ENCODE data around the gene CYB561D2. TPM values are rescaled to one million over a fixed set of nuclear protein-coding genes. Genes with fewer than 3 reads are reported as not detected.

CYB561D2 gene
- total and polyA plus RNA-seq, 2 of the 13 experiments (the other 11 are each of a cell fraction or from before 2014, with no cell fraction given): 11.1 to 17.2 TPM

GRCh38 chr3:50321336-50322114 lies 29.1 kb upstream of the CYB561D2 start (continued):
- no peak for TF ChIP-seq MLXIP (CRISPR knock-in tag; IDR thresholded peaks at IDR 0.05; ENCODE audit: borderline replicate concordance)
- no peak for TF ChIP-seq MED8 (CRISPR knock-in tag; IDR thresholded peaks at IDR 0.05; ENCODE audit: insufficient replicate concordance)
- no peak for TF ChIP-seq CBX5 (CRISPR knock-in tag; IDR thresholded peaks at IDR 0.05; ENCODE audit: borderline replicate concordance)
- no peak; the same call in 1 of the 2 replicates for TF ChIP-seq ZNF546 (CRISPR knock-in tag; conservative IDR thresholded peaks at IDR 0.05)
- no peak for TF ChIP-seq ZKSCAN8 (CRISPR knock-in tag; IDR thresholded peaks at IDR 0.05; ENCODE audit: borderline replicate concordance)
- no peak for TF ChIP-seq ZNF570 (CRISPR knock-in tag; IDR thresholded peaks at IDR 0.05; ENCODE audit: borderline replicate concordance)
- peak; percentile 70 for TF ChIP-seq THAP11 (CRISPR knock-in tag; IDR thresholded peaks at IDR 0.05)
- TF ChIP-seq KDM2A (CRISPR knock-in tag; IDR thresholded peaks at IDR 0.05; ENCODE audit: borderline replicate concordance, low read depth): no peak
- 0 out of 2 replicates have a peak, but pooled peaks have one; percentile 18 for TF ChIP-seq CAMTA2 (CRISPR knock-in tag; IDR thresholded peaks at IDR 0.05; ENCODE audit: borderline replicate concordance)
- no peak for TF ChIP-seq ZNF292 (CRISPR knock-in tag; IDR thresholded peaks at IDR 0.05; ENCODE audit: borderline replicate concordance, low read depth)
- no peak; the same call in 1 of the 2 replicates for TF ChIP-seq ARNT2 (CRISPR knock-in tag; IDR thresholded peaks at IDR 0.05; ENCODE audit: low read depth)
- TF ChIP-seq, protein P1, sequence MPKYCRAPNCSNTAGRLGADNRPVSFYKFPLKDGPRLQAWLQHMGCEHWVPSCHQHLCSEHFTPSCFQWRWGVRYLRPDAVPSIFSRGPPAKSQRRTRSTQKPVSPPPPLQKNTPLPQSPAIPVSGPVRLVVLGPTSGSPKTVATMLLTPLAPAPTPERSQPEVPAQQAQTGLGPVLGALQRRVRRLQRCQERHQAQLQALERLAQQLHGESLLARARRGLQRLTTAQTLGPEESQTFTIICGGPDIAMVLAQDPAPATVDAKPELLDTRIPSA (CRISPR knock-in tag; IDR thresholded peaks at IDR 0.05; ENCODE audit: borderline replicate concordance): no peak
- 0 out of 2 replicates have a peak, but pooled peaks have one; percentile 3 for TF ChIP-seq TRAFD1 (CRISPR knock-in tag; IDR thresholded peaks at IDR 0.05; ENCODE audit: borderline replicate concordance)
- no peak for TF ChIP-seq ZNF160 (CRISPR knock-in tag; IDR thresholded peaks at IDR 0.05)
- peak; percentile 79 for TF ChIP-seq GFI1 (CRISPR knock-in tag; IDR thresholded peaks at IDR 0.05; ENCODE audit: borderline replicate concordance)
- peak; percentile 44 for TF ChIP-seq ZNF350 (CRISPR knock-in tag; IDR thresholded peaks at IDR 0.05; ENCODE audit: borderline replicate concordance, low read depth)
- no peak for TF ChIP-seq FOXC1 (CRISPR knock-in tag; IDR thresholded peaks at IDR 0.05; ENCODE audit: borderline replicate concordance)
- peak; percentile 48 for TF ChIP-seq PHF8 (CRISPR knock-in tag; IDR thresholded peaks at IDR 0.05)
- TF ChIP-seq ZNF121 (CRISPR knock-in tag; IDR thresholded peaks at IDR 0.05): no peak
- TF ChIP-seq ZNF562 (CRISPR knock-in tag; IDR thresholded peaks at IDR 0.05; ENCODE audit: borderline replicate concordance): no peak
- peak; percentile 67; the same call in 1 of the 2 replicates for TF ChIP-seq HIC2 (CRISPR knock-in tag; IDR thresholded peaks at IDR 0.05; ENCODE audit: low read depth)
- TF ChIP-seq ZSCAN12 (CRISPR knock-in tag; IDR thresholded peaks at IDR 0.05): no peak
